Thyroid gland (tissue), 4 donors: ENCODE measurements around the gene ZNF281. TPM values are rescaled to one million over a fixed set of nuclear protein-coding genes. Genes with fewer than 3 reads are reported as not detected.

ENCODE experiments used
- DNase-seq, 2 donors: peaks; one replicate each; pipeline ENCODE4 v3.0.0-alpha.2; 2019
- H3K27ac ChIP-seq, 3 donors: fragments of 200-600 bp; sonication (generic); 1 replicate in 2 of 3; 2 replicates in 1 of 3; pipeline ENCODE4 v1.5.1; 2016 to 2019; ENCODE audit warnings: mild to moderate bottlenecking in 1 of 3, moderate library complexity in 1 of 3
- H3K27me3 ChIP-seq: fragments of 200-600 bp; sonication (generic); one replicate; pipeline ENCODE4 v1.5.1; 2019
- H3K36me3 ChIP-seq, 2 donors: fragments of 200-600 bp; sonication (generic); one replicate each; pipeline ENCODE4 v1.5.1; 2016 to 2019
- H3K4me1 ChIP-seq, 2 donors: fragments of 200-600 bp; sonication (generic); one replicate each; pipeline ENCODE4 v1.5.1; 2017 to 2019
- H3K4me3 ChIP-seq, 3 donors: fragments of 200-600 bp; sonication (generic); replicated peaks in 1 of 3; 1 replicate in 2 of 3; 2 replicates in 1 of 3; pipeline ENCODE4 v1.5.1; 2016; ENCODE audit warnings: mild to moderate bottlenecking in 1 of 3
- H3K9me3 ChIP-seq: fragments of 200-600 bp; sonication (generic); one replicate; pipeline ENCODE4 v1.5.1; 2017
- POLR2A ChIP-seq, 2 donors: fragments of 450-650 bp; IDR thresholded peaks; one replicate each; pipeline ENCODE4 v1.6.1; 2017; ENCODE audit warnings: antibody characterized with exemption in 2 of 2, mild to moderate bottlenecking in 2 of 2, moderate library complexity in 1 of 2
- WGBS, 2 donors: methylation state at CpG; one replicate each; pipeline ENCODE4 v1.1.5; 2017; 5-methylcytosine and 5-hydroxymethylcytosine counted together
- intact Hi-C: fragments of 100-400 bp; cut with DNase I; formaldehyde crosslinking; loops from one replicate; pipeline ENCODE4 v1.15.1; 2023
- total RNA-seq, 4 donors: library from RNA; depleted of rRNA; stranded (reverse); fragments of >200 nt; gene quantifications; one replicate each; pipeline ENCODE4 v1.2.3, GENCODE V29; 2016
- TF ChIP-seq, protein P1 (sequence below), 6 experiments: fragments of 200-600 bp in 3 of 6; fragments of 450-650 bp in 3 of 6; sonication (generic) in 3 of 6; IDR thresholded peaks; one replicate each; pipeline ENCODE4 v1.5.1; 2016 to 2019; ENCODE audit warnings: antibody characterized with exemption in 6 of 6, mild to moderate bottlenecking in 2 of 6, inconsistent platforms in 1 of 6, moderate library complexity in 1 of 6

ZNF281 gene
- total RNA-seq, 4 donors from 2014 or later = 9.8 to 16.9 (median 12.5) TPM

DNA sequence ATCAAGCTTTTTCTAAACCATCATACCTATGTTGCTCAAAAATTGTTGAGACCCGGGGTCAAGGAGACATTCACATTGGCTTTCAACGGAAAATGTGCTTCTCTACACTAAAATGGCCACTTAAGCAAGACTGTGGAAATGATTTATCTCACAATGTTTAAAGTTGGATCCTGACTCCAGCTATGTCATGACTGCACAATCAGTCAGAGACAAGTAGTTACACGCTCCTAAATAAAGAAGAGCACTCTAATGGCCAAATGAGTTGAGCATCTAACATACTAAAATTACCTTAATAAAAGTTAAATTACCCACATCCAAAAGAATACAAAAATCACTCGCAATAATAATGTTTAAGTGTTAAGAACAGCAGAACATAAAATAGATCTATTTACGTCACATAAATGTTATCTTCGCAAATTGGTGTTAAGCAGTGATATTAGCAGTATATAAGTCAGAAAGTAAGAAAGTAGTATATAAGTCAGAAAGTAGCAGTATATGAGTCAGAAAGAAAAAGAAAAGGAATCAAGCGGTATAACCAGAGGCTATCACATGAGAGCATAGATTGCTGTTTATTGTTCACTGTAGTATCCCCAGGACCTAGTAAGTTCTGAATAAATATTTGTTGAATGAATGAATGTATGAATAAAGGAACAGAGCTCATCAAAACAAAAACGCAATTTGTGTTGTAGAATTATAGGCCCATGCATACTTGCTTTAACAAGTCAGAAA lies 28.4 kb downstream of the ZNF281 start:
- DNase-seq = no peak
- intact Hi-C loops = no loop called here
- TF ChIP-seq, protein P1, sequence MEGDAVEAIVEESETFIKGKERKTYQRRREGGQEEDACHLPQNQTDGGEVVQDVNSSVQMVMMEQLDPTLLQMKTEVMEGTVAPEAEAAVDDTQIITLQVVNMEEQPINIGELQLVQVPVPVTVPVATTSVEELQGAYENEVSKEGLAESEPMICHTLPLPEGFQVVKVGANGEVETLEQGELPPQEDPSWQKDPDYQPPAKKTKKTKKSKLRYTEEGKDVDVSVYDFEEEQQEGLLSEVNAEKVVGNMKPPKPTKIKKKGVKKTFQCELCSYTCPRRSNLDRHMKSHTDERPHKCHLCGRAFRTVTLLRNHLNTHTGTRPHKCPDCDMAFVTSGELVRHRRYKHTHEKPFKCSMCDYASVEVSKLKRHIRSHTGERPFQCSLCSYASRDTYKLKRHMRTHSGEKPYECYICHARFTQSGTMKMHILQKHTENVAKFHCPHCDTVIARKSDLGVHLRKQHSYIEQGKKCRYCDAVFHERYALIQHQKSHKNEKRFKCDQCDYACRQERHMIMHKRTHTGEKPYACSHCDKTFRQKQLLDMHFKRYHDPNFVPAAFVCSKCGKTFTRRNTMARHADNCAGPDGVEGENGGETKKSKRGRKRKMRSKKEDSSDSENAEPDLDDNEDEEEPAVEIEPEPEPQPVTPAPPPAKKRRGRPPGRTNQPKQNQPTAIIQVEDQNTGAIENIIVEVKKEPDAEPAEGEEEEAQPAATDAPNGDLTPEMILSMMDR (IDR thresholded peaks at IDR 0.05) = no peak
- no peak for TF ChIP-seq POLR2A (IDR thresholded peaks at IDR 0.05)
- no peaks in the 10 kb centered on the region for H3K36me3 ChIP-seq
- 92 to 94% methylated on average over 8 of the region's 8 CpGs for WGBS, 2 donors
- H3K4me3 ChIP-seq = no peak overlapping the region
- H3K9me3 ChIP-seq = no peaks in the 10 kb centered on the region
- no peaks in the 10 kb centered on the region for H3K4me1 ChIP-seq
- H3K27me3 ChIP-seq = no peaks in the 10 kb centered on the region
- no peak overlapping the region for H3K27ac ChIP-seq

DNA sequence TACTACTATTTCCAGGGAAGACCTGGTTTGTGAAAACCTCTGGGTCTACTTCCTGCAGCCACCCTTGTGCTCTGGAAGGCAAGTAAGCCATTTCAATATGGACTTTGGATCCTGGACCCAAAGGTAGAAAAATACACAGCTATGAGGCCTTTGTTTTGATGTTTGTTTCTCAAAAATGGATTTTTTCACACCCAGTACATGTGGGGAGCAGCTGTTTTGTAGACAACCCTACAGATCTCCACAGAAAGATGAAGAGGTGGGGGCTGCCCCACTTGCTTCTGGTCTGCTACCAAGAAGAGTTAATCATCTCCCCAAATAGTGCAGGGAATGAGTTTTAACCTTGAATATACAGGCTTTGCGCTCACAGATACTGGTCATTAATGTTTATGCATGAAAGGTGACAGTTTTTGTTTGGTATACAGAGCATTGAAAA lies 29.2 kb downstream of the ZNF281 start:
- Histone ChIP-seq H3K9me3 (no peaks in the 10 kb centered on the region), H3K27me3 (no peaks in the 10 kb centered on the region), H3K4me1 (no peaks in the 10 kb centered on the region), H3K4me3 (no peak overlapping the region), H3K27ac (no peak overlapping the region), H3K36me3 (no peaks in the 10 kb centered on the region)
- no peak for DNase-seq
- TF ChIP-seq, protein P1 (IDR thresholded peaks at IDR 0.05) = no peak
- no peak for TF ChIP-seq POLR2A (IDR thresholded peaks at IDR 0.05)
- WGBS, 2 donors = 96 to 100% methylated on average over 1 of the region's 1 CpG
- intact Hi-C loops = no loop called here

DNA sequence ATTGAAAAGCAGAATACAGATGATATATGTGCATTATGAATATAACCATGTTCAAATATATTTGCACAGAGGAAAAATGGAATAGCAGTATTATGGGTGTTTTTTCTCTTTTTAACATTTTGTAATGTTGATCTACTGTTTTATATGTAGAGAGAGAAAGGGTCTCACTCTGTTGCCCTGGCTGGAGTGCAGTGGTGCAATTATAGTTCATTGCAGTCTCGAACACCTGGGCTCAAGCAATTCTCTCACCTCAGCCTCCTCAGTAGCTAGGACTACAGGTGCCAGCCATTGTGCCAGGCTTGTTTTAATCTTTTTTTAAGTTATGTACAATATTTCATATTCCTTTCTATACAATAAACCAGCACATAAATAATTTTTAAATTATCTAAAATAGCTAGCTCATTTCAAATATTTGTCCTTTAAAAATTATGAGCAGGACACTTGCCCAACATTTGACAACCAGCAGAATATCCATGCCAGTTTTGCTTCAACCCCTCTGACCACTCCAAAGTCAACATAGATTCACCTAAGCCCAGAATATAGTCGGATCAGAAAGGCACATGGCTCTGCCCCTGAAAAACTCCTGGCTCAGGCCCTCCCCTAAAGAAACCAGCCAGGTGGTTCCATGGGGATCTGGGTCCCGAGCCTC lies 29.8 kb downstream of the ZNF281 start:
- no peaks in the 10 kb centered on the region for H3K4me1 ChIP-seq
- TF ChIP-seq POLR2A (IDR thresholded peaks at IDR 0.05) = no peak
- TF ChIP-seq, protein P1 (IDR thresholded peaks at IDR 0.05) = no peak
- WGBS, 2 donors = 85% methylated on average over 3 of the region's 3 CpGs
- no peak overlapping the region for H3K4me3 ChIP-seq
- no peaks in the 10 kb centered on the region for H3K9me3 ChIP-seq
- no peaks in the 10 kb centered on the region for H3K36me3 ChIP-seq
- no peak for DNase-seq
- intact Hi-C loops = no loop called here
- no peaks in the 10 kb centered on the region for H3K27me3 ChIP-seq
- no peak overlapping the region for H3K27ac ChIP-seq

DNA sequence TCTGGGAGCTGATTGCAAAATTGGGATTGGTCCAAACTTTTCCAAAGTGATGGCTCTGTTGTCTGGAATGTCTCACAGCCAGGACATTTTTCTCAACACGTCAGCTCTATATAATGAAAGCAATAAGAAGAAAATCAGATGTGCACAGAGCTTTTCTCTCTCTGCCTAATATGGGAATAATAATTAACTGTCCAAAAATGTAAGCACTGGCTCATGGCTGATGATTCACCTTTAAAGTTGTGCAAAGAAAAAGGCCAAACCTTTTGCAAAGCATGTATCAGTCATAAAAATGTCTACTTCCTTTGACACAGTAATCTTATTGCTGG lies 30.4 kb downstream of the ZNF281 start:
- TF ChIP-seq POLR2A (IDR thresholded peaks at IDR 0.05) = no peak
- TF ChIP-seq, protein P1 (IDR thresholded peaks at IDR 0.05) = no peak
- intact Hi-C loops = no loop called here
- H3K36me3 ChIP-seq = no peaks in the 10 kb centered on the region
- H3K27me3 ChIP-seq = no peaks in the 10 kb centered on the region
- H3K27ac ChIP-seq = no peak overlapping the region
- no peak for DNase-seq
- H3K4me1 ChIP-seq = peaks cover 3 to 5% of the 10 kb centered on the region in 2 donors
- no peaks in the 10 kb centered on the region for H3K9me3 ChIP-seq
- WGBS, 2 donors = 74 to 79% methylated on average over 1 of the region's 1 CpG
- no peak overlapping the region for H3K4me3 ChIP-seq

DNA sequence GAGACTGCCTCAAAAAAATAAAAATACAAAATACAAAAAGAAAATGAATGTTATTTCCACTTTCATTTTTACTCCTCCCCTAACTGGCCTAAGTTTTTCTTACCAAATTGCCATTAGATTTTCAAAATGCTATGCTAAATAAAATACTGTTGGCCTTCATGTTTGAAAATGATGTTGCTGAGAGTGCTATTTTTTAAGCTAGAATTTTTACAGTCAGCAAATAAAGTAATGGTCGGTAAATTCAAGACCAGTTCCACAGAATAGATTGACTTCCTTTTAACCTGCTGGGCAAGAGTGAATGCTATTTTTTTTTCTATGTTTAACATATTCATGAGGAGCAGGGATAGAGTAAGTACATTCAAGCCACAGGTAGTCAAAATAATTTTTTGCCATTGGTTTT lies 31.7 kb downstream of the ZNF281 start:
- peaks cover 5 to 13% of the 10 kb centered on the region in 2 donors for H3K4me1 ChIP-seq
- H3K27me3 ChIP-seq = no peaks in the 10 kb centered on the region
- H3K9me3 ChIP-seq = no peaks in the 10 kb centered on the region
- intact Hi-C loops = no loop called here
- no peak overlapping the region for H3K27ac ChIP-seq
- TF ChIP-seq POLR2A (IDR thresholded peaks at IDR 0.05) = no peak
- TF ChIP-seq, protein P1 (IDR thresholded peaks at IDR 0.05) = no peak
- no peak for DNase-seq
- no peak overlapping the region for H3K4me3 ChIP-seq
- 75 to 94% methylated on average over 1 of the region's 1 CpG for WGBS, 2 donors
- H3K36me3 ChIP-seq = no peaks in the 10 kb centered on the region
